Panc1 (cell line): ENCODE measurements around the gene FUT3.

ENCODE experiments used
- CTCF ChIP-seq: fragments of 450-650 bp; IDR thresholded peaks from 2 replicates; pipeline ENCODE4 v1.5.1; 2017; ENCODE audit warnings: mild to moderate bottlenecking
- POLR2AphosphoS5 ChIP-seq: IDR thresholded peaks from 2 replicates; pipeline ENCODE4 v1.6.1; 2012; ENCODE audit warnings: mild to moderate bottlenecking, low read depth, low read length, moderate library complexity
- TF ChIP-seq, protein P1 (sequence below), 2 experiments: IDR thresholded peaks; 2 replicates each; pipeline ENCODE4 v1.6.1; 2011 to 2012; ENCODE audit warnings: low read depth in 2 of 2, control low read depth in 1 of 2, low read length in 1 of 2, mild to moderate bottlenecking in 1 of 2, moderate library complexity in 1 of 2; ENCODE audit not compliant: insufficient read depth in 1 of 2

DNA sequence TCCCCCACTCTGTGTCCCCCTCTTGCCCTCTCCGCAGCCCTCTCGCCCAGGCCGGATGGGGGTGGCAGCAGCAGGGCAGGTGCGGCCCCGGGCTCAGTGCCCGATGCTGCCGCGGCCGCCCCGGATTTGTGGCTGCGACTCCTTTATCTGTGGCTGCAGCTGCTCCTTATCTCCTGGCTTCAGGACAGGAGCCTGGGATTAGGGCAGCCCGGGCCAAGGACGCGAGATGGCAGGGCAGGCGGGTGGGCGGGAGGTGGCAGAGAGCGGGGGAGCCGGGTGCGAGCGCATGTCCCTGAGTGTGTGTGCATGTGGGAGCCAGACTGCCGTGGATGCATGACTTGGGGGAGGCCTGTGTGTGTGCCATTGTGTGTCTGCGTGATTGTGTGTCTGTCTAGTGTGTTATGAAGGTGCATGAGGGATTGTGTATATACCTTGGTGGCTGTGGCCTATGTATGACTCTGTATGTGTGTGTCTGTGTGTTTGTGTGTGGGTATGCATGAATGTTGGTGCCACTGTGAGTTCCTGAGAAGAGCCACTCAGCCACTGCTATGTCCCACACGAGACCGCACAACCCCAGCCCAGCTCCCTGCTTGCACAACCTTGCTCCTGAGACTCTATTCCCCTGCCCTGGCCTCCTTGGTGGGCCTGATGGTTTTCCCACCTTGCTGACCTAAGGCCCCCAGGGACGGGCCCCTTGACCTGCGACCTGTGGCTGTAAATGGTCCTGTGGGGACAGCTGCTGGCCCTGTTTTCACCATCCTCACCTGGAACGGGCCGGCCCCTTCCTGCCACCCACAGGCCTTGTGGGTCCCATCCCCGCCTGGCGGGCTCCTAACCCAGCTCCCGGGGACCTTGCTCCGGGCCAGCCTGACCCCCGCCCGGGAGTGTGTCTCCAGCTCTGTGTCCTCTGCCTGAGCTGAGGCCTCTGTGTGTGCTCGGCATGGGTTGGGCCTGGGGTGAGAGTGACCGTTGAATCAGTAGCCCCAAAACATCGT is 51.7 kb downstream of the FUT3 start:
- TF ChIP-seq CTCF (no peak), POLR2AphosphoS5 (no peak)
- TF ChIP-seq, protein P1, sequence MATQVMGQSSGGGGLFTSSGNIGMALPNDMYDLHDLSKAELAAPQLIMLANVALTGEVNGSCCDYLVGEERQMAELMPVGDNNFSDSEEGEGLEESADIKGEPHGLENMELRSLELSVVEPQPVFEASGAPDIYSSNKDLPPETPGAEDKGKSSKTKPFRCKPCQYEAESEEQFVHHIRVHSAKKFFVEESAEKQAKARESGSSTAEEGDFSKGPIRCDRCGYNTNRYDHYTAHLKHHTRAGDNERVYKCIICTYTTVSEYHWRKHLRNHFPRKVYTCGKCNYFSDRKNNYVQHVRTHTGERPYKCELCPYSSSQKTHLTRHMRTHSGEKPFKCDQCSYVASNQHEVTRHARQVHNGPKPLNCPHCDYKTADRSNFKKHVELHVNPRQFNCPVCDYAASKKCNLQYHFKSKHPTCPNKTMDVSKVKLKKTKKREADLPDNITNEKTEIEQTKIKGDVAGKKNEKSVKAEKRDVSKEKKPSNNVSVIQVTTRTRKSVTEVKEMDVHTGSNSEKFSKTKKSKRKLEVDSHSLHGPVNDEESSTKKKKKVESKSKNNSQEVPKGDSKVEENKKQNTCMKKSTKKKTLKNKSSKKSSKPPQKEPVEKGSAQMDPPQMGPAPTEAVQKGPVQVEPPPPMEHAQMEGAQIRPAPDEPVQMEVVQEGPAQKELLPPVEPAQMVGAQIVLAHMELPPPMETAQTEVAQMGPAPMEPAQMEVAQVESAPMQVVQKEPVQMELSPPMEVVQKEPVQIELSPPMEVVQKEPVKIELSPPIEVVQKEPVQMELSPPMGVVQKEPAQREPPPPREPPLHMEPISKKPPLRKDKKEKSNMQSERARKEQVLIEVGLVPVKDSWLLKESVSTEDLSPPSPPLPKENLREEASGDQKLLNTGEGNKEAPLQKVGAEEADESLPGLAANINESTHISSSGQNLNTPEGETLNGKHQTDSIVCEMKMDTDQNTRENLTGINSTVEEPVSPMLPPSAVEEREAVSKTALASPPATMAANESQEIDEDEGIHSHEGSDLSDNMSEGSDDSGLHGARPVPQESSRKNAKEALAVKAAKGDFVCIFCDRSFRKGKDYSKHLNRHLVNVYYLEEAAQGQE (IDR thresholded peaks at IDR 0.05; ENCODE audit: insufficient read depth in 1 of 2, low read depth in 2 of 2, low read length in 1 of 2) = no peak
